ENCODE results near the gene MVB12A. TPM values are rescaled to one million over a fixed set of nuclear protein-coding genes. Genes with fewer than 3 reads are reported as not detected.

Gene MVB12A
- total and polyA plus RNA-seq, 2 of the 8 experiments (the other 6 are each of a cell fraction or from before 2014, with no cell fraction given): 37.9 to 76.6 TPM

- Histone ChIP-seq H3K4ac (replicated peaks; ENCODE audit: insufficient read length, low read depth, low read length) (no peak overlapping the region), H2BK20ac (ENCODE audit: low read length) (no peak overlapping the region), H3K4me2 (ENCODE audit: insufficient read depth in 1 of 2, low read depth in 2 of 2, low read length in 2 of 2) (no peak overlapping the region), H2BK5ac (ENCODE audit: low read depth, low read length) (no peak overlapping the region), H2BK120ac (replicated peaks; ENCODE audit: low read depth, low read length) (no peak overlapping the region), H4K5ac (ENCODE audit: insufficient read length, low read depth, low read length) (no peak overlapping the region), H2AK5ac (ENCODE audit: low read depth, low read length) (no peak overlapping the region), H3K56ac (replicated peaks; ENCODE audit: insufficient read length, low read depth, low read length) (no peak overlapping the region), H3K79me1 (ENCODE audit: low read depth, low read length) (no peaks in the 10 kb centered on the region; the same call in 1 of the 2 replicates), H3K23ac (ENCODE audit: insufficient read length) (no peak overlapping the region), H3K4me3 (ENCODE audit: extremely low read depth in 1 of 4, insufficient read depth in 2 of 4, low read depth in 3 of 4, low read length in 4 of 4) (no peak overlapping the region), H4K8ac (ENCODE audit: extremely low read depth, insufficient read depth, low read length) (no peak overlapping the region), H3K27me3 (replicated peaks in 1 of 4; ENCODE audit: control insufficient read depth in 3 of 4, extremely low read depth in 1 of 4, insufficient read depth in 3 of 4, low read length in 3 of 4) (no peaks in the 10 kb centered on the region; a peak in 1 of 7 replicates), H3K18ac (ENCODE audit: extremely low read depth, low read length) (no peak overlapping the region), H2BK12ac (ENCODE audit: low read depth, low read length) (no peak overlapping the region), H3K23me2 (ENCODE audit: low read depth, low read length) (peaks cover 10% of the 10 kb centered on the region; the same call in 1 of the 2 replicates), H3K4me1 (replicated peaks in 1 of 4; ENCODE audit: control insufficient read depth in 3 of 4, insufficient read depth in 4 of 4, low read length in 3 of 4) (peaks cover 4 to 23% (median 13%) of the 10 kb centered on the region in 4 experiments), H3K27ac (ENCODE audit: low read depth, low read length) (no peak overlapping the region), H4K91ac (replicated peaks; ENCODE audit: insufficient read length, low read length) (no peak overlapping the region), H3K9ac (replicated peaks in 1 of 4; ENCODE audit: extremely low read depth in 1 of 4, low read depth in 3 of 4, low read length in 3 of 4) (no peak overlapping the region), H2AFZ (ENCODE audit: low read length) (no peak overlapping the region), H3K14ac (ENCODE audit: insufficient read length) (no peak overlapping the region), H3K36me3 (ENCODE audit: control insufficient read depth in 2 of 4, insufficient read depth in 4 of 4, low read length in 3 of 4) (peaks cover 0 to 20% (median 1%) of the 10 kb centered on the region in 4 experiments; a peak in 4 of 8 replicates), H4K20me1 (replicated peaks in 1 of 2; ENCODE audit: control insufficient read depth in 1 of 2, insufficient read depth in 2 of 2, low read length in 2 of 2) (no peaks in the 10 kb centered on the region), H3K9me3 (ENCODE audit: insufficient read depth in 2 of 2, low read depth in 1 of 2, low read length in 1 of 2) (no peaks in the 10 kb centered on the region), H3K79me2 (ENCODE audit: control insufficient read depth in 1 of 2, insufficient read depth in 2 of 2, low read length in 2 of 2) (peaks cover 0 to 4% of the 10 kb centered on the region in 2 experiments; a peak in 1 of 4 replicates), H2BK15ac (ENCODE audit: low read length) (no peak overlapping the region)
- whole genome bisulfite sequencing, 2 experiments (ENCODE audit: extremely low coverage in 1 of 2, insufficient coverage in 1 of 2, insufficient read length in 1 of 2, insufficient replicate concordance in 2 of 2, low coverage in 1 of 2, low lambda C conversion rate in 2 of 2, missing lambda C conversion rate in 1 of 2): 90% methylated on average over 6 of the region's 6 CpGs; no CpG with 5 or more reads in 1 of the 2 experiments
- ChIA-PET CTCF (ENCODE audit: partially characterized antibody) (interaction anchor here (0.6 to 1.8 kb wide), 2 partner anchors 17 to 29 kb away, joined by 3 to 6 read pairs; no protein-coding TSS in a partner anchor), POLR2A (ENCODE audit: partially characterized antibody) (interaction anchor here (0.7 to 1.6 kb wide), 3 partner anchors 9 to 99 kb away, joined by 3 to 10 read pairs (median 7); no protein-coding TSS in a partner anchor)
- FAIRE-seq (no peak), DNase-seq (ENCODE audit: low read depth in 1 of 2, low spot score in 2 of 2) (no peak)
- no peak for TF ChIP-seq TAF1 (IDR thresholded peaks at IDR 0.05; ENCODE audit: low read depth, low read length)
- no peak for TF ChIP-seq BRCA1 (IDR thresholded peaks at IDR 0.05; ENCODE audit: low read depth, low read length)
- no peak for TF ChIP-seq RBBP5 (IDR thresholded peaks at IDR 0.05; ENCODE audit: borderline replicate concordance, low read depth, low read length)
- TF ChIP-seq EZH2 (IDR thresholded peaks at IDR 0.05; ENCODE audit: low read depth, low read length, severe bottlenecking): no peak
- TF ChIP-seq BCL11A (IDR thresholded peaks at IDR 0.05; ENCODE audit: low read depth in 2 of 2, low read length in 2 of 2): no peak
- TF ChIP-seq SIN3A (conservative IDR thresholded peaks at IDR 0.05 in 1 of 2, IDR thresholded peaks at IDR 0.05 in 1 of 2; ENCODE audit: low read depth in 1 of 2, low read length in 2 of 2): no peak
- TF ChIP-seq HDAC6 (IDR thresholded peaks at IDR 0.05; ENCODE audit: low read depth, low read length): no peak
- TF ChIP-seq JUND (IDR thresholded peaks at IDR 0.05; ENCODE audit: low read length): no peak
- no peak for TF ChIP-seq CHD1 (IDR thresholded peaks at IDR 0.05; ENCODE audit: low read depth, low read length)
- no peak for TF ChIP-seq RFX5 (IDR thresholded peaks at IDR 0.05; ENCODE audit: borderline replicate concordance, low read depth, low read length)
- no peak for TF ChIP-seq KDM5A (IDR thresholded peaks at IDR 0.05; ENCODE audit: low read length)
Observed at GRCh38 chr19:17401628-17402027, 18.2 kb upstream of the MVB12A start.
